ENCODE measurements around the gene WWTR1.

WWTR1 gene

DNA sequence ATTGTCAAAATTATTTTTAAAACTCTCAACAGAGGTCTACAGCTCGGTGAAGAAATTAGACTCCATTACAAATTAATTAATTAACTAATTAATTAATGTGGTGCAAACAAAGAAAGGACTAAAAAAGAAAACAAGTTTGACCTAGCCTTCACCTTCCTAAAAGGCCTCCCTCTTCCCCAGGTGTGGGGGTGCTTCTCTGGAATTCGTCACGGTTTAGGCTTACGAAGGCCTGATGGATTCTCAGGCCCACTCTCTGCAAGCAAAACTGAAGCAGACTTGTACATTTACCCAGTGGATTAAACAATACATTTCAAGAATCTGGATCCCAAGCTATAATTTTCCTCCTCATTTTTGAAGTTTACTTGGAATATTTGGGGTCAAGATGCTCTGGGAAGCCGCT is 94.7 kb downstream of the WWTR1 start:
- DNase-seq, result no peak

- DNase-seq, result no peak
Measured at GRCh38 chr3:149560617-149561016, 97.2 kb downstream of the WWTR1 start.

DNA sequence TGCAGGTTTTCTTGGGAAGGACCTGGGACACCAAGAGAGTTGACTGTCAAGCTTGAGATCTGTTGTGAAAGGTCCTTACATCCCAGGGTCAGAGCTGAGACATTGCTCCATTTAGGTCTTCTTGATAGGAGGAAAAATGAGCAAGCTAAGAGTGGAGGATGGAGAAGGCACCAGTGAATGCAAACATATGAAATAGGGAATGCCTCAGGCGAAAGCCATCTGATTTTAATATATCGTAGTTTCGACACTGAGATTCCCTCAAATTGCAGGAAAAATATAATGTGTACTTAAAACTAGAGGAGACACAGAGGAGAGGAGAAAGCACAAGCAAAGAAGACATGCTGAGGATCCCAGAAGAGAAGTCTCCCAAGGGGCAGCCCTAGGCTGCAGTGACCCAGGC is 97.8 kb downstream of the WWTR1 start:
- no peak for DNase-seq

- no peak for DNase-seq
Measured at GRCh38 chr3:149559525-149559924, 98.3 kb downstream of the WWTR1 start.

DNA sequence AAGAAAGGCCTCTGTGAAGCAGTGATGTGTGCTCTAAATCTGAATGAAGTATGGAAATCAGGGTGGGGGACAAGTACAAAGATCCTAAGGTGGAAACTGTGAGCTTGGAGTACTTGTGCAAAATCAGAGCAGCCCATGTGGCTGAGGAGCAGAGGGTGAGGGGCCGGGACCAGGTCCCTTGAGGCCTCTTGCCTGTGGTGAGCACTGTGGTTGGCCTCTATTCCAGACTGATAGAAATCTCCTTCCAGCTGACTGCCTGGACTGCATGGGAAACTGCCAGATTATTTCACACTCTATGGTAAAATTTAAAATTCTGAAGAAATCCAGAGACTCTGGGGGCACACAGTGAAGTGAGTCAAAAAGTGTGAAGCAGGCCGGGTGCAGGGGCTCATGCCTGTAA is 101.9 kb downstream of the WWTR1 start:
- no peak for DNase-seq

DNA sequence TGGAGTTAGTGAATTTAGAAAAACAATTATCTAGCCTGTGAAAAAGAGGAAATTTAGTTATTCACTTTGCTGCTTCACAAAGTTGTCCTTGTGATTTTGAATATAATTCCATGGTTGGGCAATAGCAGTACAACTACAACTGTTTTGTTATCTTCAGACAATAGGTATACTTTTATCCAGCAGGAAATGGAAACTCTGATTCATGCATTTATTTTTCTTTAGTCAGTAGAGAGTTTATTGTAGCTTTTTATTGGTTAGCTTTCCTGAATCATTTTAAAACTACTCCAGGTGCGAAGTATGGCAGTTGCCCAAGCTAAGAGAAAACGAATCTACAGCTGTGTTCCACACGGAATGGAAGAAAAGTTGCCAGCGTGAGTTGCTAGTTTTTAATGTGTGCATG is 103.0 kb downstream of the WWTR1 start:
- no peak for DNase-seq

GRCh38 chr3:149553781-149554451 is 103.9 kb downstream of the WWTR1 start:
- no peak for DNase-seq

DNA sequence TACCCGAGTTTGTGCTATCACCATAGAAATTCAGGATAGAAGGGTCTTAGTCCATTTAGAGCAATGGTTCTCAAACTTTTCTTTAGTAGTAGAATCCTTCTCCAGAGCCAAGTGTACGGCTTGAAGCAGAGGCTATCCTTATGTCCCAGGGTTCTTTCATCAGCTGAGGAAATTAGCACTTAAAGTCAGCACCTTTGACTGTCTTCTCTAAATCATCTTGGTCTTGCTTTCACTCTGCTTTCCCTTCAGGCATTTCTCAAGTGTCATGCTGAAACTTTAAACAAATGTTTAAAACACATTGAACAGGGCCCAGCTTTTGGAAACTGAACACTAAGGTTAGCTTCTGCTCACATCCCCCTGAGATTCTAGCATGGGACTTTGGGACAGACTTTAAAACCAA is 105.1 kb downstream of the WWTR1 start:
- DNase-seq, result no peak

DNA sequence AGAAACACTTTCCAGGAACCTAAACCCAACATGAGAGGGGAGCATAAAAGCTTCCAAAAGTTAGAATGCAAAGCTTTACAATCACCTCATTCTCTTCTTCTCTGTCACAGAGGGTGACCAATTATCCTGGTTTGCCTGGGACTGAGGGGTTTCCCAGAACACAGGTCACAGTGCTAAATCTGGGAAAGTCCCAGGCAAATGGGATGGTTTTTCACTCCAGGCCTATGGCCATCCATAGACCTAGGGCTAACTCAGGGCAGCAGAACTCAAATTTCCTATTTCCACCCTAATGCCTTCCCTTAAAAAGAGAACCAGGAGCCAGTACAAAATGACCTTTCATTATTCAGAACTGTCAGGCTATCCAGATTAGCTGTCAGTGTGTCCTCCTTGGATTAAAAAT is 106.3 kb downstream of the WWTR1 start:
- no peak for DNase-seq

DNA sequence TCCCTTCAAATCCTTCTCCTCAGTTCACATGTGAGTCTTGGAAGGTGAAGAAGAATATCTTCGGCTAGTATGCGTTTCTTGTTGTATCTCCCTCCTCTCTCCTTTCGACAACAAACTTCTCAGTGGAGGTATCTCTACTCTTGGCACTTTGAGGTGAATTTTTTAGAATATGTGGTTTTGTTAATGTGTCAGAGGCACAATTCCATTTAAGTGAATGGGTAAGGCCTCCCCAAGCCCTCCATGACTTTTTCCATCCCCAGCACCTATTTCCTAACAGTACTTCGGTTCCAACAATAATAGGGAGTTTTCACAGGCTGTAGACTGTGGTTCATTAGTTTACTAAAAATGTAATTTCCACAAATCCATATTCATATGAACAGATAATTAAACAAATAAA is 109.2 kb downstream of the WWTR1 start:
- no peak for DNase-seq

DNA sequence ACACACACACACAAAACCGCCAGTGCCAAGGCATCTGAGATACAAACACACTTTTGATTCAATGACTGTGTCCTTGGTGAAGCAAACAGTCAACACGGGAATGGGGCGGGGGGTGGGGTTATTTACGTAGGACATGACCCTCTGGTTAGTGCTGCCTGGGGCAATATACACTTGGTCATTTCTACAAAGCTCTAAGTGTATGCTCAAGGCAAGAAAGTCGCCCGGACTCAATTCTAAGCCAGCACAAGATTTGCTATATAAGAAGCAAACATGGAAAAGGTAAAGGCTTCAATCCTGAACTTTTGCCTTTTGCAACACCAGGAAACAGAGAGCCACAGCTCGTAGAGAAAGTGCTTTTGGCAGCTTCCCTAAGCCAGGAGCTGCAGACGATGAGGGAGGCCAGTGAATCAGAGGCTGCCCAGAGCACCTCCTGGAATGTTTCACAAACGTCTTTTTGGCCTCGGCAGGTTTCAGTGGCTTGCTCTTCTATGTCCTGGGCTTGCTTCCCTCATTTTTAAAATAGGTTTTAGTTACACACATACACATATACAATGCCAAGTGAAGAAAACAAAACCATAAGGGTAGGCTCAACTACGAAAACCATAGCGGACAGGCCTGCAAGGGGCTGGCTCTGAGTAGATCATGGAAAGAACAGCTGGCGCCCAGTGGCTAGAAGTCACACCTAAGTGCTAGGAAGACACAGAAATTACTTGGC is 109.7 kb downstream of the WWTR1 start:
- no peak for DNase-seq

DNA sequence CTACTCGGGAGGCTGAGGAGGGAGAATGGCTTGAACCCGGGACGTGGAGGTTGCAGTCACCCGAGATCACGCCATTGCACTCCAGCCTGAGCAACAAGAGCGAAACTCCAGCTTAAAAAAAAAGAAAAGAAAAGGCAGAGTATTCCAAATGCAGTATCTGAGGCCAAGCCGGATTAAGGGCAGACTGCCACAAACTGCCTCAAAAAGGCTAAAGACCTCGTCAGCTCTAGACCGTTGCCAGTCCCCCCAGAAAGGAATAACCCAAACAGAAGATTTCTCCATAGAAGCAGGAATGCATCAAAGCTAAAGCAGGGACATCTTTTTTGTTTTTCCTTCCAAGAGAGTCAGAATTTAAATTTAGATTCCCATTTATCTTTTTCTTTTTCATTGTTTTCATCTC is 110.4 kb downstream of the WWTR1 start:
- DNase-seq, result no peak

- no peak for DNase-seq
Measured at GRCh38 chr3:149545049-149545448, 112.8 kb downstream of the WWTR1 start.

DNA sequence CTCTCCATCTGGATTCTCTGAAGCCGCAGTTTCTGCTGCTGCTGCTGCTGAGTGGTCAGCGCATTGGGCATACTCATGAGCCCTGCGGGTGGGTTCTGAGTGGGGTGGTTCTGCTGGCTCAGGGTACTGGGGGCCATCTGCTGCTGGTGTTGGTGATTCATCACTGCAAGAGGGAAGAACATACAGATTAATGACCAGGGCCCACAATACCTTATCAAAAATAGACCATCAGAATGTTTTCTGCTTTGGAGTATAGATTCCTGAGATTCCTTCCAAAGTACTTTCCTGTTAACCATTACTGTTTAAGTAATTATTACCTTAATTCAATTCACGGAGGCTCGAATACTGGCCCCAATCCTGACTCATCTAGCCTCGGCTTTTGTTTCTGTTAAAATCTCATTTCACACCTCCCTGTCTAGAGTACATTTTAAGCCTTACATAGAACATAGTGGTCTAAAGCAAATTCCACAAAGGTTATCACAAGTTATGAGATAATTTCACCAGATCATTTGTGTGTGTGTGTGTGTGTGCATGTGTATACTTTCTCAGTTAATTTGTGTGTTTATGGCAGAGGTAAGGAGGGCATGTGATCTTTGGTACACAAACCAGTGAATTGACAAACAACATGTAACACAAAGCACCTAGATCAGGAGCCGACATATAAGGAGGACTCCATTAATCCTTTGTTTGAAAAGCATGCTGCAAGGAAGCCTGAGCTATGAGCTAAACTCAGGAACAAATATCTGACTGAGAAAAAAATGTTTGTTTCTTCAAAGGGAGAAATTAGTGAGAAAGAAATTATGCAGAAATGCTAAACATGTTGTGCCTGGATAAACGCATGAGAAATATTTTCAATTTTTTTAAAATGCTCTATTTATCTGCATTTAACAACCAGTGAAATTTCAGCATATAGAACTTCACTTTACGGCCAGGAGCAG is 115.2 kb downstream of the WWTR1 start:
- no peak for DNase-seq

GRCh38 chr3:149541091-149541491 is 116.7 kb downstream of the WWTR1 start:
- DNase-seq, result no peak

DNA sequence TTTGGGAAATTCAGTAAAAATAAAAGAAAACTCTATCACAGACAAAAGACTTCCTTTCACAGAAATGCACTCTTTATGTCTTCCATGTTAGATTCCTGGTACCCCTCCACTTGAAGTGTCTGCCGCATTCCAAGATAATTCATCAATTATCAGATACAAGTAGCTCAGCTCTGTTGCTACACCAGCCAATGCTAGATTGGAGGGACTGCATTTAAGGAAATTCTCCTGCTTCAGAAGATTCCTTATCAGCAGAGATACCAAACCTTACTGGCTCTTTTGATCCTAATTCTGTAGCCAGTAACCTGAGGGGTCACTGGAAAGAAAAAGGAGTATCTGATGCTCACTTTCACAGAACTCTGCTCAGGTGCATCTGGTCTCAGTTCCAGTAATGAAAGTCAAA is 119.5 kb downstream of the WWTR1 start:
- DNase-seq, result no peak

DNA sequence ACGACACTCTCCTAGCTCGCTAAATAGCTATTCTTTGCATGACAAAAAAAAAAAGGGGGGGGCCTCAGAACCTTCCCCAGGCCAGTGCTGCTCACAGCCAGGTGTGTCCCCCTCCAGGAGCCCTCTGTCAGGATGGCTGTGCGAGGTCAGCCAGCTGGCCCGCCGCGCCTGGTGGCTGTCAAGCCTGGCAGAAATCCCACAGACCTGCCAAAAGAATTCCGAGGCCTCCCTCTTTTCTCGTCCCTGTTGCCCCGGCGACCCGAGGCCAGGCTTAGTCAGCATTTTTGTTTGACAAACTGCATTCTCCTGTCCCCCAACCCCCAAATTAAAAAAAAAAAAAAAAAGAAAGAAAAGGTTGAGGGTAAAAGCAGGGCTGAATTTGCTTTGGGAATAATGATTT is 121.4 kb downstream of the WWTR1 start:
- DNase-seq, result no peak

GRCh38 chr3:149535333-149535685 is 122.5 kb downstream of the WWTR1 start:
- no peak for DNase-seq

DNA sequence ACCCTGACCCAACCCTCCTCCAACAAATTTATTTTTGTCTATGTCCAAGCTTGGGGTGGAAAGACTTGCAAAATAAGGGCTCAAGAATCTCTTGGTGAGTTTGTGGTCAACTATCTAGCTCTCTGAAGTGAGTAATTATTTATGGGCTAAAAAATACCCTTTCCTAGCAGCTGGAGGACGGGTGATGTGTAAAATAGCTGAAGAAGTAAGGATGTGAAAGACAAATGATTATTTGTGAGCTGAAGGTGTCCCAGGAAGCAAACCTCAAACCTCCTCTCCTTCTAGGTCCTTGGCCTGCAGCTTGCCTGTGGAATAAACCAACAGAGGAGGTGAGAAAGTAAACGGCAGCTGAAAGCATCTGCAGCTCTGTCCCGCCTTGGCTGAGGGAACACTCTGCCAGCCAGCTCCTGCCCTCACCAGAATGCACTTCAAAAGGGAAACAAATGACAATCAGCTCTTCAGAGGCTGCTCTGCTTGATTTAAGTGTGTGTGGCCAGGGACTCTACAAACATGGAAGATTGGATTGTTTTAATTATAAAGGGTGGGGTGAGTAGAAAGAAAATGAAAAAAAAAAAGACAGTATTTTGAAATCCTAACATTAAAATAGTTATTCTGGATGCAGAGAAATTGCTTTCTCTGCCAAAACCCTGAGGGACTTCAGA is 123.0 kb downstream of the WWTR1 start:
- peak in 1 of 2 experiments; percentile 44 for DNase-seq

- DNase-seq, result no peak
Measured at GRCh38 chr3:149534082-149534481, 123.7 kb downstream of the WWTR1 start.

DNA sequence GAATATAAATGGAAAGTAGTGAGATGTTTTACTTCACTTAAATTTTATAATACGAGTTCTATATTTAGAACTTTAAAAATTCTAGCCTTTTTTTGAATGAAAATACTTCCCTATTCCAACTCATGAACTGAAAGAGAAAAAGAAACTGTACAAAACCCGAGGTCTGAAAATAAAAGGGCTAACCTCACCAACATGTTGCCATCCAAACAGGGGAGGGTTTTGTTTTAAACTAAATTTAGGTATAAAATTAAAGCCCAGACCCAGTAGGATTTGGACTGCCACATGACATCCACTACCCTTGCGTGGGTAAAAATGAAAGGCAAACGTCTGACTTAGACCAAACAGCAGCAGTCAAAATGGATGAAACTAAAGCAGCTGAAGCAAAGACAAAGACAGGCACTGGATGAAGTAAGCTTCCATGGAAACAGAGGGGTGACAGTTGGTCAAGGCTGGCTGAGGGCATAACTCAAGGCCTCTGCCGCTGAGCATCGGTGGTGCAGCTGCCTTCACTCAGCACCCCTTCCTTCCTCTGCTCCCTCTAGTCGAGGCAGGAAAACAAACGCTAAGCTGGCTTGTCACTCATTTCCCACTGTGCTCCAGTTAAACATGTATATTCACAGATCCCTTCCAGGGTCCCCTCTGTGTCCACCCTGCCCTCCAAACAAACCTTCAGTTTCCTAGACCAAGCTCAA is 125.2 kb downstream of the WWTR1 start:
- no peak for DNase-seq

DNA sequence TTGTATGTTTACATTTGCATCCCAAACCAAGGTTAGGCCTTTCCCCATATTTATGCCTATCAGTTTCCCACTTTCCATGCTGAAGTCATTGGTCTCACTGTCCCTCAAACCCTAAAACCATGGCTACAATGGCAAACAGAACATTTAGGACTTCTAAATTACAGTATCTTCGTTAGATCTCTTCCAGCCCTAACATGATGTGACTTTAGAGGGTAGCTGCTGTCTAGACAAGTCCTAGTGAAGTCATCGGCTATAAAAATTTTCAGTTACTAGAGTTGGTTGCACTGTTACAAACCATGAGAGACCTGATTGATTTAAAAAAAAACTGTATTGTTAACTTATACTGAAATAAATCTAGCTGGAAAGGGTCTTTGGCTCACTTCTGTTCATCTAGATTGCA is 128.7 kb downstream of the WWTR1 start:
- DNase-seq, result no peak

DNA sequence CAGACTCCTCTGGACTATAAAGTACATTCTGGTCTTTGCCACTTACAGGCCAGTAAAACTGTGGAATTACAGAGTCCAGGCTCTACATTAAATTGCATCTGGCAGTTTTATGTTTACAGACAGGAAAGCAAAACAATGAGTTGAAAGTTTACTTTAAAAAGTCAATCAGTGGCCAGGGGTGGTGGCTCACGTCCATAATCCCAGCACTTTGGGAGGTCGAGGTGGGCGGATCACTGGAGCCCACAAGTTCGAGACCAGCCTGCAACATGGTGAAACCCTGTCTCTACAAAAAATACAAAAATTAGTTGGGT is 129.5 kb downstream of the WWTR1 start:
- no peak for DNase-seq

Measured in NCI-H187 (cell line).